Bronchial epithelial cell (primary cell): Measurements from ENCODE around the gene GABARAP. TPM values are rescaled to one million over a fixed set of nuclear protein-coding genes. Genes with fewer than 3 reads are reported as not detected.
A peak's percentile ranks its signal among the peaks of the same experiment; 100 is the strongest.

ENCODE experiments used
- DNase-seq: peaks from one replicate; pipeline ENCODE4 v3.0.0-alpha.2; 2010; ENCODE audit warnings: low read depth
- FAIRE-seq: peaks from 2 replicates; lab custom pipeline; 2011; peaks lifted over from hg19 to GRCh38; lab: Jason Lieb, UNC
- H3K27me3 ChIP-seq: 2 replicates; pipeline ENCODE4 v1.5.1; 2011; ENCODE audit warnings: low read length; ENCODE audit not compliant: control insufficient read depth, insufficient read depth
- H3K36me3 ChIP-seq: 2 replicates; pipeline ENCODE4 v1.5.1; 2011; ENCODE audit warnings: low read length; ENCODE audit not compliant: control insufficient read depth, insufficient read depth
- H3K4me3 ChIP-seq: 2 replicates; pipeline ENCODE4 v1.5.1; 2011; ENCODE audit warnings: mild to moderate bottlenecking, low read depth, low read length, control low read depth
- total RNA-seq: library from RNA; depleted of rRNA; stranded (reverse); fragments of >200 nt; gene quantifications from 2 replicates; pipeline ENCODE4 v1.2.1, GENCODE V29; 2014
- TF ChIP-seq, protein P1 (sequence below): IDR thresholded peaks from 2 replicates; pipeline ENCODE4 v1.5.1; 2011; ENCODE audit warnings: mild to moderate bottlenecking, moderate library complexity, low read length, control low read depth, inconsistent platforms; ENCODE audit not compliant: insufficient read depth, severe bottlenecking

The GABARAP gene
- total RNA-seq, 1 donor from 2014 or later: 50.8 TPM

DNA sequence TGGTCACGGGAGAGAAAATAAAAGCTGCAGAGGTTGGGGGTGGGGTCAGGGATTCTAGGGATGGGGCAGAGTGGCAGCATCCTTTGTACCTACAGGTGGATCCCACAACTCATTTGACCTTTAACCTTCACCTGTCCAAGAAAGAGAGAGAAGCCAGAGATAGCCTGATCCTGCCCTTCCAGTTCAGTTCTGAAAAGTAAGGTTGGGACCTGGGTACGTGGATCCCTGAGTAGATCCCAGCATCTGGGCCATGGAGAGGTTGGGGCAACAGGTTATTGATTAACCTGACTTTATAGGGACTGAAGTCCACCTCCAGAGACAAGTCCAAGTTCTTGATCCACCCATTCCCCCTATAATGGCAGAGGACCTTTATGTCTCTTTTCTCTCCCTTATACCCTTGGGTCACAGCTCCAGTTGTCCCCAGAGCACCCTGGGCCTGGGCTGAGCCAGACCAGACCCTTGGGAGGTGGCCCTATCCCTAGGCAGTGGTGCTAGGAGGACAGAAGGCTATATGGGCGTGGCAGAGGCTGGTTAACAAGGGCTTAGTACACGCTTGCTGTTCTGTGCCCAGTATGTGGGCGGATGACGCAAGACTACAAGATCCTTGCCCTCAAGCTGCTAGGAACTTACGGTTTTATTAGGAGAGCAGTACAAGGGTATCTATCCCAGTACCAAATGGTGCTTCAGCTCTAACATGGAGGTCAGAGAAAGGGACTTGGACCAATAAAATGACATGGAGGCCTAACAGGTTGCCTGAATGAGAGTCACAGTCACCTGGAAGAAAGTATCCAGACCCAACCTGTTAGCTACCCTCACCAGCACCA is 16.7 kb upstream of the GABARAP start:
- Histone ChIP-seq H3K36me3 (peaks cover 14% of the 10 kb centered on the region), H3K4me3 (no peak overlapping the region), H3K27me3 (no peaks in the 10 kb centered on the region)
- peak; percentile 91 for DNase-seq
- TF ChIP-seq, protein P1, sequence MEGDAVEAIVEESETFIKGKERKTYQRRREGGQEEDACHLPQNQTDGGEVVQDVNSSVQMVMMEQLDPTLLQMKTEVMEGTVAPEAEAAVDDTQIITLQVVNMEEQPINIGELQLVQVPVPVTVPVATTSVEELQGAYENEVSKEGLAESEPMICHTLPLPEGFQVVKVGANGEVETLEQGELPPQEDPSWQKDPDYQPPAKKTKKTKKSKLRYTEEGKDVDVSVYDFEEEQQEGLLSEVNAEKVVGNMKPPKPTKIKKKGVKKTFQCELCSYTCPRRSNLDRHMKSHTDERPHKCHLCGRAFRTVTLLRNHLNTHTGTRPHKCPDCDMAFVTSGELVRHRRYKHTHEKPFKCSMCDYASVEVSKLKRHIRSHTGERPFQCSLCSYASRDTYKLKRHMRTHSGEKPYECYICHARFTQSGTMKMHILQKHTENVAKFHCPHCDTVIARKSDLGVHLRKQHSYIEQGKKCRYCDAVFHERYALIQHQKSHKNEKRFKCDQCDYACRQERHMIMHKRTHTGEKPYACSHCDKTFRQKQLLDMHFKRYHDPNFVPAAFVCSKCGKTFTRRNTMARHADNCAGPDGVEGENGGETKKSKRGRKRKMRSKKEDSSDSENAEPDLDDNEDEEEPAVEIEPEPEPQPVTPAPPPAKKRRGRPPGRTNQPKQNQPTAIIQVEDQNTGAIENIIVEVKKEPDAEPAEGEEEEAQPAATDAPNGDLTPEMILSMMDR: no peak
- FAIRE-seq: peak; percentile 84

DNA sequence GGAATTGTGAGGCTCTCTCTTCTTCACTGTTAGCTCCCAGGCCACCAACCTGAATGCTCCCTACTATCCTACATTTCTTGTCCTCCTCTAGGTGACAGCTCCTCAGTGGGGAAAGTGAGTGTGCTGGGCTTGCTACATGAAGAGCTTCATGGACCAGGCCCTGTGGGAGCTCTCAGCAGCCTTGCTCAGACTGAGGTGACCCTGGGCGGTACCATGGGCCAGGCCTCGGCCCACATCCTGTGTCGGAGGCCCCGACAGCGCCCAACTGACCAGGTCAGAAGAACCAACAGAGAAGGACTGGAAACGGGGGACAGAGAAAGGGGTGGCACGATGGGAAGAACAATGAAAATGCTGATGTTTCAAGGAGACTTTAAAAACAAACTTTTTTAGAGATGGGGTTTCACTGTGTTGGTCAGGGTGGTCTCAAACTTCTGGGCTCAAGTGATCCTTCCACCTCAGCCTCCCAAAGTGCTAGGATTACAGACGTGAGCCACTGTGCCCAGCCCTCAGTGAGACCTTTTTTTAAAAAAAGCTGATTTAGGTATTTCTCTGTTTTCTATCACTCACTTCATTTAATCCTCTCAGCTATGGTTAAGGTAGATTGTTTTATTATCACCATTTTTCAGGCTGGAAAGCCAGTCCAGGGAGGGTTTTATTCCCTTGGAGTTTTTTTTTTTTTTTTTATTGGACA is 14.7 kb upstream of the GABARAP start:
- Histone ChIP-seq H3K36me3 (peaks cover 14% of the 10 kb centered on the region), H3K4me3 (no peak overlapping the region), H3K27me3 (no peaks in the 10 kb centered on the region)
- DNase-seq: no peak
- TF ChIP-seq, protein P1: no peak
- FAIRE-seq: no peak

DNA sequence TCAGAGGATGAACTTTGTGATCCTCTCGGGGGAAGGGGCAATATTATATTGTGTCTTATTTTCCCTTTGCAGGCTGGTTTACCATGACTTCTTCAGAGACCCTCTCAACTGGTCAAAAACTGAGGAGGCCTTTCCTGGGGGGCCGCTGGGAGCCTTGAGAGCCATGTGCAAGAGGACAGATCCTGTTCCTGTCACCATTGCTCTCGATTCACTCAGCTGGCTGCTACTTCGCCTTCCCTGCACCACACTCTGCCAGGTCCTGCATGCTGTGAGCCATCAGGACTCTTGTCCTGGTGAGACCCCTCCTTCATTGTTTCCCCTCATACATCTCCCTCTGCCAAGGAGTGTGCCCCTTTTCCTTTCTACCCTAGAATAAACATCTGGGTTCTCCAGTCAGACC is 12.3 kb upstream of the GABARAP start:
- no peak overlapping the region for H3K4me3 ChIP-seq
- DNase-seq: no peak
- TF ChIP-seq, protein P1: no peak
- no peak for FAIRE-seq
- H3K27me3 ChIP-seq: no peaks in the 10 kb centered on the region
- peaks cover 9% of the 10 kb centered on the region for H3K36me3 ChIP-seq

DNA sequence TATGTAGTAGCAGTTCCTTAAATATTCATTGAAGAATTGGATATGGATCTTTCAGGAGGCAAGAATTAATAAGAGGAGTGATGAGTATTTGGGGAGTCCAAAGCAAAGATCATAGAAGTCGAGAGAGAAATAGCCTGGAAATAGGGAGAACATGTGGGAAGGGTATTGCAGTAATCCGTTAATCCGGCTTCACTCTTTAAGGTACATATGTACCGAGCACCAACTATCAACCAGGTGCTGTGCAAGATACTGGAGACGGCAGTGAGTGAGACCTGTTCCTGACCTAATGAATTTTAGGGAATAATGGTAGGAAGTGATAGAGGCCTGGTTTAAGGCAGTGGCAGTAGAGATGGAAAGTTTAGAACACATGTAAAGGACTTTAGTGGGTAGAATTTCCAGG is 10.8 kb upstream of the GABARAP start:
- no peak for FAIRE-seq
- DNase-seq: no peak
- no peaks in the 10 kb centered on the region for H3K27me3 ChIP-seq
- TF ChIP-seq, protein P1: no peak
- H3K36me3 ChIP-seq: peaks cover 3% of the 10 kb centered on the region
- peak overlapping the region; percentile 54 for H3K4me3 ChIP-seq

DNA sequence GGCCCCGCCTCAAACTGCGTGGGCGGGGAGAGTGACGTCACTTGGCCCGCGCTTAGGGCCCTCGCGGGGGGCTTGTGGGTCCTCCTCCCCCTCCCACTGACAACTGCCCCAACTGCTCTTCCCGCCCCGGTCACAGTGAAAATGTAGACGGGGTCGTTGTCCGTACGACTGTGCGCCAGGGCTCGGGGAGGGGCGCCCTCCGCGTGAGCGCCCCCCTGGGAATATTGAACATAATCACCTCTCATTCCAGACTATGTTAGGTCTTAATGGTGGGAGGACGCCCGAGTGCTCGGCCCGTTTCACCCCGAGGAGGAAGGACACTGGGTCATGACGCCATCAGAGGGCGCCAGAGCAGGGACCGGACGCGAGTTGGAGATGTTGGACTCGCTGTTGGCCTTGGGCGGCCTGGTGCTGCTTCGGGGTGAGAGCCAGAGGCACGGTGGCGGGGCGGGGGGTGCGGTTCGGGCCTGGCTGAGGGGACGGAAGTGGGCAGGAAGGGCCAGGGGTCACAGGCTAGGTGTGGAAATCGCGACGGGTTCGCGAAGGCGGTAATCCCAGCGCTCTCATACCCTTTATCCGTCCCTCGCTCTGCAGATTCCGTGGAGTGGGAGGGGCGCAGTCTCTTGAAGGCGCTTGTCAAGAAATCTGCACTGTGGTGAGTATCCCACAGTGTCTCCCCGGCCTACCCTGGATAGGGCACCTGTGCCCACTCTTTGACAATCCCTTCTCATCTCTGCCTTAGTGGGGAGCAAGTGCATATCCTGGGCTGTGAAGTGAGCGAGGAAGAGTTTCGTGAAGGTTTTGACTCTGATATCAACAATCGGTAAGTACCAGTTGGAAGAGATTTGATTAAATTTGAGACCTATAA is 10.2 kb upstream of the GABARAP start, which contains the start of gene ELP5:
TSS of gene ELP5 (plus strand) at position 40 of the 868 bp plus-strand sequence. CDS start at position 376, 336 bp downstream.
- TF ChIP-seq, protein P1: peak; percentile 38
- peak; percentile 84 for DNase-seq
- Histone ChIP-seq H3K27me3 (no peaks in the 10 kb centered on the region), H3K4me3 (peak within 1 kb of the TSS; percentile 54), H3K36me3 (peaks cover 3% of the 10 kb centered on the region)
- no peak for FAIRE-seq
